Loucy (cell line): ENCODE results near the gene IL12RB1.

Experiments used
- H2AFZ ChIP-seq: fragments of 200-600 bp; sonication (generic); 2 replicates; pipeline ENCODE4 v1.6.0; 2016; ENCODE audit warnings: antibody characterized with exemption, mild to moderate bottlenecking, low read length, moderate library complexity
- H3F3A ChIP-seq: fragments of 200-600 bp; 2 replicates; pipeline ENCODE4 v1.6.0; 2016; ENCODE audit warnings: antibody characterized with exemption, low read depth, mild to moderate bottlenecking
- H3K27me3 ChIP-seq: fragments of 200-600 bp; sonication (generic); 2 replicates; pipeline ENCODE4 v1.6.1; 2014; ENCODE audit warnings: low read length, mild to moderate bottlenecking; ENCODE audit not compliant: insufficient read depth, poor library complexity, severe bottlenecking
- H3K36me3 ChIP-seq: fragments of 200-600 bp; sonication (generic); 2 replicates; pipeline ENCODE4 v1.6.1; 2016; ENCODE audit warnings: low read length; ENCODE audit not compliant: insufficient read depth
- H3K4me1 ChIP-seq: fragments of 200-600 bp; sonication (generic); 2 replicates; pipeline ENCODE4 v1.5.1; 2014; ENCODE audit warnings: low read length, mild to moderate bottlenecking; ENCODE audit not compliant: insufficient read depth, poor library complexity, severe bottlenecking
- H3K4me2 ChIP-seq: fragments of 200-600 bp; sonication (generic); 2 replicates; pipeline ENCODE4 v1.6.0; 2014; ENCODE audit warnings: antibody characterized with exemption, low read length, low read depth, mild to moderate bottlenecking; ENCODE audit not compliant: poor library complexity, severe bottlenecking
- H3K4me3 ChIP-seq: fragments of 200-600 bp; sonication (generic); 2 replicates; pipeline ENCODE4 v1.5.1; 2014; ENCODE audit warnings: low read length, mild to moderate bottlenecking, mixed read lengths; ENCODE audit not compliant: poor library complexity, severe bottlenecking
- H3K79me2 ChIP-seq: fragments of 200-600 bp; sonication (generic); 2 replicates; pipeline ENCODE4 v1.6.1; 2014; ENCODE audit warnings: low read length; ENCODE audit not compliant: insufficient read depth
- H3K9ac ChIP-seq: fragments of 200-600 bp; sonication (generic); 2 replicates; pipeline ENCODE4 v1.6.0; 2014; ENCODE audit warnings: mild to moderate bottlenecking, low read depth, low read length, moderate library complexity; ENCODE audit not compliant: poor library complexity, severe bottlenecking
- H3K9me2 ChIP-seq: fragments of 200-600 bp; sonication (generic); replicated peaks from 2 replicates; pipeline ENCODE4 v1.6.1; 2016; ENCODE audit warnings: low read depth, low read length, mixed read lengths
- H3K9me3 ChIP-seq: fragments of 200-600 bp; sonication (generic); 2 replicates; pipeline ENCODE4 v1.6.1; 2014; ENCODE audit warnings: mild to moderate bottlenecking, antibody characterized with exemption, low read length, low read depth; ENCODE audit not compliant: insufficient read depth
- H4K20me1 ChIP-seq: fragments of 200-600 bp; sonication (generic); 2 replicates; pipeline ENCODE4 v1.6.0; 2014; ENCODE audit warnings: antibody characterized with exemption, low read length, mild to moderate bottlenecking; ENCODE audit not compliant: insufficient read depth, poor library complexity, severe bottlenecking
- CTCF ChIP-seq: fragments of 200-600 bp; sonication (generic); conservative IDR thresholded peaks from 2 replicates; pipeline ENCODE4 v1.5.1; 2014; ENCODE audit warnings: mild to moderate bottlenecking, antibody characterized with exemption, low read length
- EZH2phosphoT487 ChIP-seq: fragments of 200-600 bp; IDR thresholded peaks from 2 replicates; pipeline ENCODE4 v1.6.1; 2018; ENCODE audit warnings: antibody characterized with exemption, mild to moderate bottlenecking, moderate library complexity, borderline replicate concordance

The IL12RB1 gene

GRCh38 chr19:18085702-18086457 lies 854 bp downstream of the IL12RB1 start:
- Histone ChIP-seq H3F3A (no peaks in the 10 kb centered on the region), H3K4me2 (no peak overlapping the region), H2AFZ (no peak overlapping the region; the same call in 1 of the 2 replicates), H4K20me1 (no peaks in the 10 kb centered on the region), H3K9ac (no peak overlapping the region), H3K27me3 (no peaks in the 10 kb centered on the region), H3K4me3 (no peak overlapping the region), H3K36me3 (no peaks in the 10 kb centered on the region), H3K9me3 (no peaks in the 10 kb centered on the region), H3K9me2 (no peaks in the 10 kb centered on the region), H3K79me2 (no peaks in the 10 kb centered on the region), H3K4me1 (peaks cover 7% of the 10 kb centered on the region)
- TF ChIP-seq CTCF (no peak), EZH2phosphoT487 (no peak)

GRCh38 chr19:18083929-18084684 lies 2.6 kb downstream of the IL12RB1 start:
- Histone ChIP-seq H4K20me1 (no peaks in the 10 kb centered on the region), H3K4me3 (no peak overlapping the region)

GRCh38 chr19:18074192-18074591 lies 12.5 kb downstream of the IL12RB1 start:
- H3K27me3 ChIP-seq: no peaks in the 10 kb centered on the region
- H3K9me3 ChIP-seq: no peaks in the 10 kb centered on the region
- H3F3A ChIP-seq: no peaks in the 10 kb centered on the region
- no peaks in the 10 kb centered on the region for H3K9me2 ChIP-seq
- H3K4me1 ChIP-seq: peaks cover 7% of the 10 kb centered on the region
- H3K4me2 ChIP-seq: no peak overlapping the region
- no peaks in the 10 kb centered on the region for H4K20me1 ChIP-seq
- H3K4me3 ChIP-seq: no peak overlapping the region
- TF ChIP-seq CTCF (peak; percentile 41; the same call in 1 of the 2 replicates), EZH2phosphoT487 (no peak)
- H3K79me2 ChIP-seq: no peaks in the 10 kb centered on the region
- no peak overlapping the region for H3K9ac ChIP-seq
- H3K36me3 ChIP-seq: no peaks in the 10 kb centered on the region
- H2AFZ ChIP-seq: no peak overlapping the region

More at GRCh38 chr19:18083929-18084684, 2.6 kb downstream of the IL12RB1 start:
- Histone ChIP-seq H3K27me3 (no peaks in the 10 kb centered on the region), H3K4me2 (no peak overlapping the region), H3K36me3 (no peaks in the 10 kb centered on the region), H3K9me2 (no peaks in the 10 kb centered on the region), H2AFZ (no peak overlapping the region), H3K9ac (no peak overlapping the region), H3K79me2 (no peaks in the 10 kb centered on the region), H3K9me3 (no peaks in the 10 kb centered on the region), H3F3A (no peaks in the 10 kb centered on the region), H3K4me1 (peaks cover 7% of the 10 kb centered on the region)
- TF ChIP-seq EZH2phosphoT487 (no peak), CTCF (no peak)
